A549 (cell line): ENCODE results near the gene ATF2. TPM values are rescaled to one million over a fixed set of nuclear protein-coding genes. Genes with fewer than 3 reads are reported as not detected.

ENCODE experiments used
- ATAC-seq, 2 experiments: fragments of 200-7000 bp in 1 of 2; fragments of >200 bp in 1 of 2; cut with Nextera tagmentation in 1 of 2; cut with Tn5 transposase in 1 of 2; 3 replicates each; pipeline versions ENCODE4 v1.8.0 to v1.9.1; 2018 to 2020; ENCODE audit warnings: mild to moderate bottlenecking in 1 of 2, moderate library complexity in 1 of 2
- CTCF ChIA-PET: fragments of 300-600 bp; sonication (Branson Sonifier 250); formaldehyde crosslinking; extraction: SDS; loops from one replicate; lab custom pipeline; 2021; ENCODE audit warnings: antibody characterized with exemption, inconsistent platforms; lab: Yijun Ruan, JAX
- POLR2A ChIA-PET: fragments of 350-600 bp; formaldehyde crosslinking; extraction: SDS; loops from one replicate; lab custom pipeline; 2021; ENCODE audit warnings: antibody characterized with exemption, inconsistent platforms; lab: Yijun Ruan, JAX
- DNase-seq, 2 experiments: peaks; one replicate each; pipeline versions ENCODE4 v3.0.0 to v3.0.0-alpha.2; 2011 to 2016; ENCODE audit warnings: low read depth in 1 of 2, low spot score in 1 of 2
- FAIRE-seq: peaks from 2 replicates; lab custom pipeline; 2011; peaks lifted over from hg19 to GRCh38; lab: Jason Lieb, UNC
- H3K27ac ChIP-seq, 2 experiments: fragments of >200 bp; sonication (Bioruptor Twin); formaldehyde crosslinking; 3 replicates each; pipeline ENCODE4 v1.5.1; 2016 to 2017
- H3K4me1 ChIP-seq: fragments of >200 bp; sonication (Bioruptor Twin); formaldehyde crosslinking; 3 replicates; pipeline ENCODE4 v1.6.1; 2016
- H3K4me2 ChIP-seq: fragments of >200 bp; sonication (Bioruptor Twin); formaldehyde crosslinking; 3 replicates; pipeline ENCODE4 v1.6.1; 2016
- H3K4me3 ChIP-seq: fragments of >200 bp; sonication (Bioruptor Twin); formaldehyde crosslinking; 3 replicates; pipeline ENCODE4 v1.5.1; 2016
- H3K9me3 ChIP-seq: fragments of >200 bp; sonication (Bioruptor Twin); formaldehyde crosslinking; 3 replicates; pipeline ENCODE4 v1.6.1; 2016
- BCL3 ChIP-seq: fragments of >200 bp; sonication (Bioruptor Twin); formaldehyde crosslinking; IDR thresholded peaks from 3 replicates; pipeline ENCODE4 v1.6.1; 2016
- CEBPB ChIP-seq, 2 experiments: fragments of >200 bp in 1 of 2; sonication (Bioruptor Twin) in 1 of 2; formaldehyde crosslinking in 1 of 2; IDR thresholded peaks; 2 replicates each; pipeline ENCODE4 v1.6.1; 2012 to 2016
- CHD4 ChIP-seq: fragments of 200-600 bp; sonication (generic); IDR thresholded peaks from 2 replicates; pipeline ENCODE4 v1.6.1; 2016; ENCODE audit warnings: antibody characterized with exemption, mild to moderate bottlenecking, borderline replicate concordance
- CTCF ChIP-seq: fragments of >200 bp; sonication (Bioruptor Twin); formaldehyde crosslinking; IDR thresholded peaks from 3 replicates; pipeline ENCODE4 v1.5.1; 2016
- E2F6 ChIP-seq: IDR thresholded peaks from 2 replicates; pipeline ENCODE4 v1.6.1; 2012; ENCODE audit warnings: low read depth, borderline replicate concordance
- EHF ChIP-seq: fragments of 250-450 bp; sonication (Bioruptor Pico); IDR thresholded peaks from 2 replicates; pipeline ENCODE4 v1.5.0; 2020; ENCODE audit warnings: mild to moderate bottlenecking
- EP300 ChIP-seq, 2 experiments: fragments of >200 bp; sonication (Bioruptor Twin); formaldehyde crosslinking; IDR thresholded peaks; 2 replicates in 1 of 2; 3 replicates in 1 of 2; pipeline ENCODE4 v1.6.1; 2016 to 2017
- FOSB ChIP-seq: fragments of 250-450 bp; sonication (Bioruptor Pico); IDR thresholded peaks from 2 replicates; pipeline ENCODE4 v1.5.0; 2020; ENCODE audit warnings: mild to moderate bottlenecking, moderate library complexity
- HDAC2 ChIP-seq: fragments of 200-600 bp; sonication (generic); IDR thresholded peaks from 2 replicates; pipeline ENCODE4 v1.6.1; 2016
- JUN ChIP-seq, 2 experiments: fragments of >200 bp; sonication (Bioruptor Twin); formaldehyde crosslinking; IDR thresholded peaks; 2 replicates in 1 of 2; 3 replicates in 1 of 2; pipeline ENCODE4 v1.6.1; 2016 to 2017
- MAX ChIP-seq: IDR thresholded peaks from 2 replicates; pipeline ENCODE4 v1.6.1; 2012
- MAZ ChIP-seq: fragments of 150-350 bp; IDR thresholded peaks from 2 replicates; pipeline ENCODE4 v1.6.1; 2014; ENCODE audit warnings: antibody characterized with exemption, low read depth, low read length, borderline replicate concordance
- MYC ChIP-seq: IDR thresholded peaks from 2 replicates; pipeline ENCODE4 v1.6.1; 2012; ENCODE audit warnings: mild to moderate bottlenecking, inconsistent platforms, low read length, improper control_type of control experiment, borderline replicate concordance
- NFE2L2 ChIP-seq: fragments of 150-350 bp; conservative IDR thresholded peaks from 2 replicates; pipeline ENCODE4 v1.6.1; 2014; ENCODE audit warnings: low read length
- RAD21 ChIP-seq, 2 experiments: fragments of >200 bp in 1 of 2; sonication (Bioruptor Twin) in 1 of 2; formaldehyde crosslinking in 1 of 2; IDR thresholded peaks in 1 of 2; conservative IDR thresholded peaks in 1 of 2; 2 replicates in 1 of 2; 3 replicates in 1 of 2; pipeline ENCODE4 v1.6.1; 2012 to 2018; ENCODE audit warnings: inconsistent platforms in 1 of 2
- SMC3 ChIP-seq: fragments of >200 bp; sonication (Bioruptor Twin); formaldehyde crosslinking; IDR thresholded peaks from 3 replicates; pipeline ENCODE4 v1.6.1; 2018; ENCODE audit warnings: inconsistent platforms
- ZFP36 ChIP-seq: fragments of 450-650 bp; IDR thresholded peaks from 2 replicates; pipeline ENCODE4 v1.6.1; 2014; ENCODE audit warnings: borderline replicate concordance; ENCODE audit not compliant: partially characterized antibody
- ZNF302 ChIP-seq: fragments of 250-450 bp; sonication (Bioruptor Pico); IDR thresholded peaks from 2 replicates; pipeline ENCODE4 v1.9.0; 2021; ENCODE audit warnings: inconsistent platforms, mild to moderate bottlenecking, moderate library complexity
- WGBS: methylation state at CpG from one replicate; pipeline ENCODE4 v1.1.6; 2017; ENCODE audit errors: missing lambda C conversion rate; 5-methylcytosine and 5-hydroxymethylcytosine counted together
- polyA plus RNA-seq, 4 experiments: library from polyadenylated mRNA; depleted of rRNA in 3 of 4; stranded (reverse); fragments of >200 nt; fragmentation: RNase III in 1 of 4; extraction: RNeasy Plus Mini Kit Qiagen cat#74134 plus additional on column Dnase treatment in 1 of 4; gene quantifications; 2 replicates in 3 of 4; 3 replicates in 1 of 4; pipeline ENCODE4 v1.2.3, GENCODE V29; 2011 to 2017

The ATF2 gene
- polyA plus RNA-seq, 2 of the 4 experiments (the other 2 are of a cell fraction), result 18.9 to 67.4 TPM

- H3K27ac ChIP-seq, result no peak overlapping the region
- ATAC-seq, result no peak
- WGBS, result 78% methylated on average over 3 of the region's 3 CpGs
- POLR2A ChIA-PET, result no interaction called here
- TF ChIP-seq JUN (IDR thresholded peaks at IDR 0.05) (no peak), FOSB (CRISPR knock-in tag) (no peak), EP300 (IDR thresholded peaks at IDR 0.05) (no peak), HDAC2 (no peak), NFE2L2 (no peak), RAD21 (conservative IDR thresholded peaks at IDR 0.05 in 1 of 2, IDR thresholded peaks at IDR 0.05 in 1 of 2) (no peak), E2F6 (no peak), MYC (no peak), CHD4 (no peak), ZNF302 (CRISPR knock-in tag) (no peak), BCL3 (no peak), MAX (no peak), SMC3 (no peak), ZFP36 (no peak), EHF (CRISPR knock-in tag) (no peak), MAZ (no peak)
- TF ChIP-seq, all 56 proteins: peak for 0
- Histone ChIP-seq H3K4me3 (no peak overlapping the region), H3K4me2 (no peak overlapping the region), H3K9me3 (no peaks in the 10 kb centered on the region), H3K4me1 (peaks cover 3% of the 10 kb centered on the region; the same call in 1 of the 3 replicates)
- CTCF ChIA-PET, result interaction anchor here (0.6 to 1.6 kb wide), 5 partner anchors 16 to 435 kb away, joined by 3 to 4 read pairs (median 3); no protein-coding TSS in a partner anchor
- no peak for FAIRE-seq
- no peak for DNase-seq
Observed at GRCh38 chr2:175035806-175036205, 132.2 kb downstream of the ATF2 start.

- POLR2A ChIA-PET, result no interaction called here
- DNase-seq, result no peak
- no peak for TF ChIP-seq EHF (CRISPR knock-in tag)
- TF ChIP-seq, all 56 proteins: peak for 0
- FAIRE-seq, result no peak
- no peak for ATAC-seq
- H3K27ac ChIP-seq, result no peak overlapping the region
- peaks cover 3% of the 10 kb centered on the region; the same call in 1 of the 3 replicates for H3K4me1 ChIP-seq
- CTCF ChIA-PET, result interaction anchor here (0.8 to 1.6 kb wide), 4 partner anchors 17 to 264 kb away, joined by 3 to 4 read pairs (median 3); no protein-coding TSS in a partner anchor
- no peak overlapping the region for H3K4me2 ChIP-seq
- WGBS, result 91% methylated on average over 3 of the region's 3 CpGs
- H3K9me3 ChIP-seq, result no peaks in the 10 kb centered on the region
- no peak overlapping the region for H3K4me3 ChIP-seq
Observed at GRCh38 chr2:175034716-175035115, 133.3 kb downstream of the ATF2 start.

- Histone ChIP-seq H3K4me3 (no peak overlapping the region), H3K27ac (no peak overlapping the region)
- ChIA-PET CTCF (interaction anchor here (0.6 to 2.1 kb wide), 19 partner anchors 8 to 1055 kb away, joined by 3 to 9 read pairs (median 3); no protein-coding TSS in a partner anchor), POLR2A (no interaction called here)
- no peak for FAIRE-seq
- TF ChIP-seq CTCF (peak; percentile 44), SMC3 (peak; percentile 30; the same call in 2 of the 3 replicates), NFE2L2 (no peak), RAD21 (conservative IDR thresholded peaks at IDR 0.05 in 1 of 2, IDR thresholded peaks at IDR 0.05 in 1 of 2) (peak; percentile 53 to 69), CEBPB (IDR thresholded peaks at IDR 0.05) (peak; percentile 31 to 67; a peak in 3 of 4 replicates), HDAC2 (no peak)
- TF ChIP-seq, all 56 proteins: peak for 4
- Histone ChIP-seq H3K9me3 (no peaks in the 10 kb centered on the region), H3K4me2 (no peak overlapping the region), H3K4me1 (no peaks in the 10 kb centered on the region)
- DNase-seq (peak; percentile 27 to 58), ATAC-seq (peak; percentile 99 to 100)
- 72% methylated on average over 5 of the region's 5 CpGs for WGBS
Observed at GRCh38 chr2:175030380-175031271, 137.4 kb downstream of the ATF2 start.
